ENCODE measurements around the gene POFUT2.

GRCh38 chr21:45266518-45267389 is 20.9 kb downstream of the POFUT2 start:
- TF ChIP-seq CTCF (IDR thresholded peaks at IDR 0.05) (no peak), POLR2A (IDR thresholded peaks at IDR 0.05) (no peak)
